BLaER1 treated with 17β-estradiol and CSF1 and Interleukin-3, amounts not matched to agents 10 nM and 100 nM (cell line): ENCODE results near the gene NOP14.

Experiments
- H3K27ac ChIP-seq, 11 experiments: shearing (Covaris generic); formaldehyde crosslinking; 2 replicates each; pipeline ENCODE4 v1.8.1; 2022
- H3K27me3 ChIP-seq, 11 experiments: shearing (Covaris generic); formaldehyde crosslinking; 2 replicates each; pipeline ENCODE4 v1.8.1; 2022
- H3K36me3 ChIP-seq, 11 experiments: shearing (Covaris generic); formaldehyde crosslinking; 2 replicates each; pipeline ENCODE4 v1.8.1; 2022
- H3K4me1 ChIP-seq, 10 experiments: shearing (Covaris generic); formaldehyde crosslinking; 2 replicates each; pipeline ENCODE4 v1.8.1; 2022
- H3K4me2 ChIP-seq, 11 experiments: shearing (Covaris generic); formaldehyde crosslinking; 2 replicates each; pipeline ENCODE4 v1.8.1; 2022
- H3K4me3 ChIP-seq, 10 experiments: shearing (Covaris generic); formaldehyde crosslinking; 2 replicates each; pipeline ENCODE4 v1.8.1; 2022
- H3K9ac ChIP-seq, 11 experiments: shearing (Covaris generic); formaldehyde crosslinking; 2 replicates each; pipeline ENCODE4 v1.8.1; 2022
- H3K9me3 ChIP-seq, 11 experiments: shearing (Covaris generic); formaldehyde crosslinking; replicated peaks in 1 of 11; 2 replicates each; pipeline ENCODE4 v1.8.1; 2022
- H4K20me1 ChIP-seq, 11 experiments: shearing (Covaris generic); formaldehyde crosslinking; 2 replicates each; pipeline ENCODE4 v1.8.1; 2022
- Cebpa-rat ChIP-seq, 11 experiments: shearing (Covaris generic); IDR thresholded peaks; 2 replicates each; pipeline ENCODE4 v1.8.1; 2022

Gene NOP14

GRCh38 chr4:2915789-2916188 is 47.4 kb downstream of the NOP14 start:
- Histone ChIP-seq H3K27me3 (no peaks in the 10 kb centered on the region), H4K20me1 (peaks cover 0 to 63% (median 22%) of the 10 kb centered on the region in 11 experiments; a peak in 11 of 22 replicates), H3K4me3 (no peak overlapping the region), H3K27ac (no peak overlapping the region), H3K36me3 (peaks cover 87 to 100% (median 95%) of the 10 kb centered on the region in 11 experiments), H3K4me1 (peaks cover 10 to 26% (median 20%) of the 10 kb centered on the region in 10 experiments), H3K9ac (no peak overlapping the region), H3K4me2 (no peak overlapping the region), H3K9me3 (peaks cover 0 to 30% (median 20%) of the 10 kb centered on the region in 11 experiments; a peak in 18 of 22 replicates)
- no peak for TF ChIP-seq Cebpa-rat (IDR thresholded peaks at IDR 0.05)

- no peak overlapping the region for H3K4me3 ChIP-seq
- H3K27ac ChIP-seq = peak overlapping the region in 3 of 11 experiments; percentile 13 to 22 (median 18); a peak in 4 of 22 replicates
- peaks cover 0 to 62% (median 17%) of the 10 kb centered on the region in 11 experiments; a peak in 11 of 22 replicates for H4K20me1 ChIP-seq
- peaks cover 89 to 100% (median 95%) of the 10 kb centered on the region in 11 experiments for H3K36me3 ChIP-seq
- H3K4me2 ChIP-seq = peak overlapping the region in 9 of 11 experiments; percentile 2 to 64 (median 45); a peak in 13 of 22 replicates
- no peaks in the 10 kb centered on the region for H3K27me3 ChIP-seq
- peak overlapping the region in 4 of 11 experiments; percentile 1 to 48 (median 18); a peak in 5 of 22 replicates for H3K9ac ChIP-seq
- no peak for TF ChIP-seq Cebpa-rat (IDR thresholded peaks at IDR 0.05)
- H3K4me1 ChIP-seq = peaks cover 10 to 26% (median 20%) of the 10 kb centered on the region in 10 experiments
- peaks cover 0 to 25% (median 15%) of the 10 kb centered on the region in 11 experiments; a peak in 18 of 22 replicates for H3K9me3 ChIP-seq
Observed at GRCh38 chr4:2914256-2915126, 48.7 kb downstream of the NOP14 start.

- no peak for TF ChIP-seq Cebpa-rat (IDR thresholded peaks at IDR 0.05)
- H3K4me3 ChIP-seq = no peak overlapping the region
- H3K4me2 ChIP-seq = peak overlapping the region in 4 of 11 experiments; percentile 5 to 45 (median 19); a peak in 3 of 22 replicates
- peaks cover 91 to 100% (median 97%) of the 10 kb centered on the region in 11 experiments for H3K36me3 ChIP-seq
- H3K4me1 ChIP-seq = peaks cover 10 to 26% (median 20%) of the 10 kb centered on the region in 10 experiments
- H3K27me3 ChIP-seq = no peaks in the 10 kb centered on the region
- H3K9ac ChIP-seq = no peak overlapping the region
- H3K9me3 ChIP-seq = peaks cover 0 to 16% (median 9%) of the 10 kb centered on the region in 11 experiments; a peak in 9 of 22 replicates
- H4K20me1 ChIP-seq = peaks cover 0 to 61% (median 12%) of the 10 kb centered on the region in 11 experiments; a peak in 12 of 22 replicates
- no peak overlapping the region for H3K27ac ChIP-seq
Observed at GRCh38 chr4:2913168-2913567, 50.0 kb downstream of the NOP14 start.

- Histone ChIP-seq H3K9me3 (peaks cover 0 to 11% (median 5%) of the 10 kb centered on the region in 11 experiments; a peak in 7 of 22 replicates), H3K27ac (no peak overlapping the region), H3K4me3 (no peak overlapping the region), H3K4me1 (peaks cover 10 to 26% (median 20%) of the 10 kb centered on the region in 10 experiments), H3K36me3 (peaks cover 92 to 100% (median 99%) of the 10 kb centered on the region in 11 experiments), H3K4me2 (no peak overlapping the region), H3K9ac (no peak overlapping the region), H3K27me3 (no peaks in the 10 kb centered on the region), H4K20me1 (peaks cover 0 to 59% (median 16%) of the 10 kb centered on the region in 11 experiments; a peak in 12 of 22 replicates)
- no peak for TF ChIP-seq Cebpa-rat (IDR thresholded peaks at IDR 0.05)
Observed at GRCh38 chr4:2911868-2912267, 51.3 kb downstream of the NOP14 start.

- no peak overlapping the region for H3K27ac ChIP-seq
- TF ChIP-seq Cebpa-rat (IDR thresholded peaks at IDR 0.05) = no peak
- H3K36me3 ChIP-seq = peaks cover 92 to 100% (median 99%) of the 10 kb centered on the region in 11 experiments
- H3K9ac ChIP-seq = no peak overlapping the region
- H3K4me3 ChIP-seq = no peak overlapping the region
- H3K4me1 ChIP-seq = peaks cover 10 to 26% (median 20%) of the 10 kb centered on the region in 10 experiments
- H3K9me3 ChIP-seq = no peaks in the 10 kb centered on the region
- no peaks in the 10 kb centered on the region for H3K27me3 ChIP-seq
- H4K20me1 ChIP-seq = peaks cover 0 to 64% (median 16%) of the 10 kb centered on the region in 11 experiments; a peak in 12 of 22 replicates
- H3K4me2 ChIP-seq = no peak overlapping the region
Observed at GRCh38 chr4:2910409-2910808, 52.8 kb downstream of the NOP14 start.

- Histone ChIP-seq H3K4me2 (no peak overlapping the region), H3K9me3 (no peaks in the 10 kb centered on the region), H3K27me3 (no peaks in the 10 kb centered on the region), H3K9ac (no peak overlapping the region), H3K4me1 (peaks cover 9 to 22% (median 17%) of the 10 kb centered on the region in 10 experiments), H4K20me1 (peaks cover 0 to 68% (median 16%) of the 10 kb centered on the region in 11 experiments; a peak in 12 of 22 replicates), H3K36me3 (peaks cover 92 to 100% (median 99%) of the 10 kb centered on the region in 11 experiments), H3K4me3 (no peak overlapping the region), H3K27ac (no peak overlapping the region)
- no peak for TF ChIP-seq Cebpa-rat (IDR thresholded peaks at IDR 0.05)
Observed at GRCh38 chr4:2909583-2909982, 53.6 kb downstream of the NOP14 start.

- TF ChIP-seq Cebpa-rat (IDR thresholded peaks at IDR 0.05) = no peak
- Histone ChIP-seq H3K4me1 (peaks cover 0 to 14% (median 8%) of the 10 kb centered on the region in 10 experiments; a peak in 15 of 20 replicates), H3K27ac (no peak overlapping the region), H3K36me3 (peaks cover 94 to 100% (median 100%) of the 10 kb centered on the region in 11 experiments), H3K4me2 (no peak overlapping the region), H3K9ac (no peak overlapping the region), H3K4me3 (no peak overlapping the region), H4K20me1 (peaks cover 0 to 68% (median 15%) of the 10 kb centered on the region in 11 experiments; a peak in 12 of 22 replicates), H3K9me3 (no peaks in the 10 kb centered on the region), H3K27me3 (no peaks in the 10 kb centered on the region)
Observed at GRCh38 chr4:2908686-2909085, 54.5 kb downstream of the NOP14 start.

GRCh38 chr4:2907706-2908293 is 55.4 kb downstream of the NOP14 start:
- no peaks in the 10 kb centered on the region for H3K27me3 ChIP-seq
- peaks cover 0 to 5% (median under 1%) of the 10 kb centered on the region in 10 experiments; a peak in 5 of 20 replicates for H3K4me1 ChIP-seq
- peaks cover 95 to 100% (median 100%) of the 10 kb centered on the region in 11 experiments for H3K36me3 ChIP-seq
- H3K4me2 ChIP-seq = no peak overlapping the region
- no peaks in the 10 kb centered on the region for H3K9me3 ChIP-seq
- TF ChIP-seq Cebpa-rat (IDR thresholded peaks at IDR 0.05) = no peak
- no peak overlapping the region for H3K9ac ChIP-seq
- H3K27ac ChIP-seq = no peak overlapping the region
- H3K4me3 ChIP-seq = no peak overlapping the region
- peaks cover 0 to 68% (median 10%) of the 10 kb centered on the region in 11 experiments; a peak in 12 of 22 replicates for H4K20me1 ChIP-seq
